HT-29 (cell line): ENCODE data around the gene NEURL1B. TPM values are rescaled to one million over a fixed set of nuclear protein-coding genes. Genes with fewer than 3 reads are reported as not detected.
"Not testable (repeated sequence)": the region's sequence is repeated elsewhere in the genome, so short reads cannot be mapped to it uniquely, and the experiment has no call there.

Source experiments
- DNase-seq: peaks from one replicate; pipeline ENCODE4 v3.0.0-alpha.2; 2015; ENCODE audit warnings: low spot score
- total RNA-seq: library from RNA; depleted of rRNA; stranded (reverse); fragments of >200 nt; shearing (Covaris generic); gene quantifications from 2 replicates; pipeline ENCODE4 v1.2.3, GENCODE V29; 2014

The NEURL1B gene
- total RNA-seq, 1 experiment from 2014 or later, result 0.79 TPM

DNA sequence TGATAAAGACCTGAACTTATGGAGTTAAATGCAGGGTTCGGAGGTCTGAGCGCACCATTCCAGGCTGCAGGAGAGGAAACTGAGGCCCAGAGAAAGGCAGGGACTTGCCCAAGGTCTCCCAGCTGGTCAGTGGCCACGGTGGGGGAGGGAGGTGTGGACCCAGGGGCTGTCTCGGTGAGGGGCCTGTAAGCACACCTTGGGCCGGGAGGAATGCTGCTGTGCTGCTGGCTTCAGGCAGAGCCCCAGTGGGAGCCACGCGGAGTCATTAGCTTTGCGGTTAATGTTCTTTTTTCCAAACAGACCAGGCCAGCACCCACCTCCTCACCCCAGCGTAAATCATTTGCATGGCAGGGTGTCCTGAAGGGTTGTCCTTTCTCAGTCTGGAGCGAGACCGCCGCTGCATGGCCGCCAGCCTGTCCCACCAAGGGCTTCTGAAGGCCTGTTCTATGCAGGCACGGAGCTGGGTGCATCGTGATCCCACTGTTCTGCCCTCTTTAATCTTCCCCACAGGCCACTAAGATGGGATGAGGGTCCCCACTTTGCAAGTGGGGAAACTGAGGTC lies 35.9 kb downstream of the NEURL1B start:
- no peak for DNase-seq

DNA sequence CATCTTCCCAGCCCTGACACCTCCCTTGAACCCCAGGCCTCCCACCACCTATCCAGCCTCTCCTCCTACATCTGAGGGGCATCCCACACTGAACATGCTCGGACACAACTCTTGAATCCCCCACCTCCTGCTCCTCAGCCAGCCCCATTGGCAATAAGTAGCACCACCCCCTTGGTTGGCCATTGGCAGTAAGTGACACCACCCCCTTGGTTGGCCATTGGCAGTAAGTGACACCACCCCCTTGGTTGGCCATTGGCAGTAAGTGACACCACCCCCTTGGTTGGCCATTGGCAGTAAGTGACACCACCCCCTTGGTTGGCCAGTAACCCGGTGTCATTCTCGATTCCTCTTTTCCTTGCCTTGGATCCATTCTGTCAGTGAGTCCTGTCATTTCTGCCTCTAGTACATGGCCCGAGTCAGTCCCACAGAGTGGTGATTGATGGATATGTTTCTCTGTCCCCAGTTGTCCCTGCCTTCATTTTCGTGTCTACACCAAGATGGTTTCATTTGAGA lies 37.4 kb downstream of the NEURL1B start:
- not testable (repeated sequence) for DNase-seq

GRCh38 chr5:172678902-172679301 lies 37.8 kb downstream of the NEURL1B start:
- peak; percentile 28 for DNase-seq

DNA sequence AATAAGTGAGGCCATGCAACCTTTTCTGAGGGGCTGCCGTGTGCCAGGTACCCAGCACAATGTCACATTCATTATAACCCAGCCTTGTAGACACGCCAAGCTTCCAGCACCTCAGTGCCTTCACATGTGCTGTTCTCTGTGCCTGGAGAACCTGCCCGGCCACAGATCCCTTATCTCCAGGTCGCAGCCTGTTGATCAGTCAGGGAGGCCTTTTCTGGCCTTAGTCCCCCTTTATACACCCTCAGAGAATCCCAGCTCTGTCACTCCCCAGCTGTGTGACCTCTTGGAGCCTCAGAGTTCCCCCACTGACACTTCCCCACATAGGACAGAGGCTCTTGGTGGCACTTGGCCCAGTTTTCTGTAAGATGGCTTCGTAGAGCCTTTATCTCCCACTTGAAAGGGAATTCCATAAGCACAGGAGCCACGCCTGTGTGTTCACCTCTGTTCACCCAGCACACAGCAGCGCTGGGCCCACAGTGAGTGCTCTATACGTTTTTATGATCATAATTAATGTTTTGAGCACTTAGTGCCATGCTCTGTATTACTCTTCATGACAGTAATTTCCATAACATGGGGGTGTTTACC lies 38.7 kb downstream of the NEURL1B start:
- DNase-seq, result no peak

GRCh38 chr5:172680921-172681320 lies 39.9 kb downstream of the NEURL1B start:
- no peak for DNase-seq

DNA sequence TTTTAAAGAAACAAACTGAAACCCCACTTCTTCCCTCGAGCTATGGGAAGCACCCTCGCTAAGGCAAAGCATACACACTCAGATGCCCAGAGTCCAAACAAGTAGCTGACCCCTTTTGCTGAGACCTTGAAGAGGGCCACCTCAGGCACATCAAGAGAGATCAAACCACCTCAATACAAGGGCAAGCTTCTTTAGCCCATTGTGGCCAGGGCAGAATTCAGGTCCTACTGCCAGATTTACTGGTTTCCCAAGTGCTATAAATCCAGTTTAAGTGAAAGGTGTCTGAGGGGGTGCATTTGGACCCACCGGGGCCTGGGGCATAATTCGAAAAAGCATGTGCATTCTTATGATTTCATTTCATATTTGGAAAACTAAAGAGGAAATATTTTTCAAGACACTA lies 40.4 kb downstream of the NEURL1B start:
- DNase-seq, result no peak

- no peak for DNase-seq
These were observed 42.2 kb downstream of the NEURL1B start for GRCh38 chr5:172683264-172683644.

GRCh38 chr5:172683645-172684471 lies 42.8 kb downstream of the NEURL1B start:
- no peak for DNase-seq

GRCh38 chr5:172685091-172685490 lies 44.0 kb downstream of the NEURL1B start:
- no peak for DNase-seq

- no peak for DNase-seq
These were observed 45.0 kb downstream of the NEURL1B start for GRCh38 chr5:172686111-172686510.

GRCh38 chr5:172686539-172687390 lies 45.7 kb downstream of the NEURL1B start:
- DNase-seq, result no peak

DNA sequence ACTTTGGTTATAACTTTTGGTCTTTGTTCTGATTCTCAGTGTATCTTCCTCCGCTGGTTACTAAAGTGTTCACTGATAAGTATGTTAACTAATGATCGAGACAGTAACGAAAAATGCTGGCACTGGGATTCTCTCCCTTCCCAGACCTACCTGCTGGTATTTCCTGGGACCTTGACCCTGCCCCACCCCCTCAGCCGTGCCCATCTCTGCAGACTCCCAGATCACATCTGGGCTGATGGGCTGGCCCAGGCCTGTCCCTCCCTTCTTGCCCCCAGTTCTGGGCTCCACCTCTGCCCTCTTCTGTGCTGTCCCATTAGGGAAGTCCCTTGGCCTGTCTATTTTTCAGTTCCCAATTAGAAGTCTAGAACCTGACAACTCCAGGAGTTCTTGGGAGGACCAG lies 46.9 kb downstream of the NEURL1B start:
- peak; percentile 22 for DNase-seq

DNA sequence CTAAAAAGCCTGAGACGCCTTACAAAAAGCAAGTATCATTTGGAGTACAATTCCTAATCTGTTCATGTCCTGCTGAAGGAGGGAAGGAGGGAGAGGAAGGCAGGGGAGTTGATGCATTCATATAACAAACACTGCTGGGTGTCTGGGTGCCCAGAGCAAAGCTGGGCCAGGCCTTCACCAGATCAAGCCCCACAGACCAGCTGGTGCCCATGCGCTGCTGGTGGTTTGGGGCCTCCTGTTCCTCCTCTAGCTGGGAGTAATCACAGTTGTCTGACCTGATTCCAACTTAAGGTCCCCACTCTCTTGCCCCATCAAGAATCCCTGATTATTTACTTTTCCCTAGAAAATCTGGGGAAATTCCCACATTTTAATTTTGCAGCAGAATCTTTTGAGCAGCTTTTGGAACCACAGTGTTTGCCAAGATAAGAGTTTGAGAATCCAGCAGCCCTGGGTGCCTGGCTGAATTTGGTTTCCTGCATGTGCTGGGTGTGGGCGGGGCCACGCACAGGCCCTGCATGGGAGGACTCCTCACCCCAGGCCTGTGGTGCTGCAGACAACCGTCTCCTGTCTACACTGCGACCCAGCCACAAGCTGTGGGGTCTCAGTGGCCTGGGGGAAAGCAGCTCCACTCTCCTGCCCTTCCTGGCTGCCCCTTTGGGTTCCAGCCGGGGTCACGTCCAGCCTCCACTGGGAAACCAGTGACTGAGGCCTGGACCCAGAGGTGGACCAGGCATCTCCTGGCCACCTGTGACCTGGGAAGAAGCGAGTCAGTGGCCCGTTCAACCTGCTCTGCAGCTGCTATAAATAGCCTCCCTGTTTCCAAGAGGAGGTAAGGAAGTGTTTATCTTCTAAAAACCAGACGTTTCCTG lies 47.5 kb downstream of the NEURL1B start:
- DNase-seq, result peak; percentile 85

GRCh38 chr5:172689218-172689572 lies 48.1 kb downstream of the NEURL1B start:
- DNase-seq, result no peak

- DNase-seq, result no peak
These were observed 48.7 kb downstream of the NEURL1B start for GRCh38 chr5:172689801-172690200.

- DNase-seq, result no peak
These were observed 49.4 kb downstream of the NEURL1B start for GRCh38 chr5:172690258-172691075.

GRCh38 chr5:172691886-172692285 lies 50.8 kb downstream of the NEURL1B start:
- DNase-seq, result no peak

DNA sequence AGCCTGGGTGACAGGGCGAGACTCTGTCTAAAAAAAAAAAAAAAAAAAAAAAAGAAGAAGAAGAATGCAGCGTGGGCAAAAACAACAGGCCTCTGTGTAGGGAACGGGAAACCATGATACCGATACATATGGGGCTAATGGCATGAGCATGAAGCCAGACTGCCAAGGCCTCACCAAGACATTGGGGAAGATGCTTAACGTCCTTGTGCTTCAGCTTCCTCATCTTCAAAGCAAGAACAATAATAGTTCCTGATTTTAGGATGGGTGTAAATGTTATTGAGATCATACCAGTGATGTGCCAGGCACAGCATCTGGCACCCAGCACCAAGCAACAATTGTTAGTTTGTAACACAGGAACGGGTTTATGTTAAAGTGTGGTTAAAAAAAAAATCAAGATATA lies 51.4 kb downstream of the NEURL1B start:
- no peak for DNase-seq

DNA sequence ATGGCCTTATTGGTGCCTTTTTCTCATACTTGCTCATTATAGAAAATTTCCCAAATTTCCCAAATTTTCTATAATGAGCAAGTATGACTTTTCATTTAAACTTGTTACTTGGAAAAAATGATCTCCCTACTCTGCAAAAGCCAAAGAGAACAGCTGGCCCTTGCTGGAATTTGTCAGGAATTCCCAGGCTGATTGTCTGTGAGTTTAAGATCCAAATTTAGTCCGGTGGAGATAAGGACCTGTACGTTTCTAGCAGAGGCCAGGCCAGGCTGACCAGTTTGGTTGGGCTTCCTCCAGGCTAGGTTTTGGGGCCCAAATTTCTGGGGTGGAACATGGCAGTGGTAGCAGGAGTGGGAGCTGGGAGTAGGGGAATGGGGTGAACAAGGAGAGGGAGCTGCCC lies 51.9 kb downstream of the NEURL1B start:
- DNase-seq, result no peak

- DNase-seq, result no peak
These were observed 53.0 kb downstream of the NEURL1B start for GRCh38 chr5:172694061-172694460.
